Left lung (tissue), 10 donors: ENCODE measurements around the gene HSBP1. TPM values are rescaled to one million over a fixed set of nuclear protein-coding genes. Genes with fewer than 3 reads are reported as not detected.

Experiments used
- ATAC-seq: fragments of 200-7000 bp; cut with Tn5 transposase; one replicate; pipeline ENCODE4 v1.9.1; 2020; ENCODE audit warnings: moderate library complexity
- DNase-seq, 4 donors: peaks; one replicate each; pipeline ENCODE4 v3.0.0-alpha.2; 2013 to 2020
- H3K27ac ChIP-seq, 2 donors: fragments of 200-600 bp; sonication (generic) in 1 of 2; one replicate each; pipeline versions ENCODE4 v1.5.0 to v1.8.0; 2020 to 2021
- H3K27me3 ChIP-seq, 2 donors: fragments of 200-600 bp; sonication (generic) in 1 of 2; one replicate each; pipeline versions ENCODE4 v1.5.0 to v1.8.0; 2020 to 2021
- H3K36me3 ChIP-seq, 2 donors: fragments of 200-600 bp; sonication (generic) in 1 of 2; one replicate each; pipeline versions ENCODE4 v1.5.0 to v1.8.0; 2020 to 2021
- H3K4me1 ChIP-seq, 2 donors: fragments of 200-600 bp; one replicate each; pipeline ENCODE4 v1.8.0; 2021
- H3K4me3 ChIP-seq, 2 donors: fragments of 200-600 bp; sonication (generic) in 1 of 2; one replicate each; pipeline versions ENCODE4 v1.5.0 to v1.8.0; 2020 to 2021; ENCODE audit warnings: mild to moderate bottlenecking in 1 of 2
- H3K9me3 ChIP-seq, 2 donors: fragments of 200-600 bp; sonication (generic) in 1 of 2; one replicate each; pipeline versions ENCODE4 v1.5.0 to v1.8.0; 2020 to 2021
- intact Hi-C, 2 donors: fragments of 100-400 bp; cut with DNase I; formaldehyde crosslinking; loops; one replicate each; pipeline versions ENCODE4 v1.11.2 to v1.14.2; 2022
- polyA plus RNA-seq, 6 donors: library from polyadenylated mRNA; unstranded; fragments of 120-200 nt; gene quantifications; one replicate each; pipeline ENCODE4 v1.2.1, GENCODE V29; 2013; ENCODE audit not compliant: insufficient read length in 6 of 6
- total RNA-seq, 2 donors: library from RNA; stranded (reverse); fragmentation: NEBNext Ultra II Directional; extraction: Animal tissue kit (Norgen Biotek cat#: 25700); gene quantifications; one replicate each; pipeline ENCODE4 v1.2.1, GENCODE V29; 2021
- TF ChIP-seq, protein P1 (sequence below), 2 donors: fragments of 200-600 bp; sonication (generic) in 1 of 2; IDR thresholded peaks; one replicate each; pipeline versions ENCODE4 v1.5.0 to v1.8.0; 2021; ENCODE audit warnings: antibody characterized with exemption in 2 of 2
- donor health status: DM: no; HTN: yes; CAD: no.
- donor health status: DM: no; HTN: no; CAD: no.

HSBP1 gene
- total and polyA plus RNA-seq, 8 donors: 118 to 184 (median 168) TPM

GRCh38 chr16:83863682-83864081 lies 55.9 kb downstream of the HSBP1 start:
- H3K9me3 ChIP-seq: no peaks in the 10 kb centered on the region
- no peak overlapping the region for H3K4me3 ChIP-seq
- no peaks in the 10 kb centered on the region for H3K36me3 ChIP-seq
- no peak overlapping the region for H3K27ac ChIP-seq
- DNase-seq (no peak), ATAC-seq (no peak)
- no peaks in the 10 kb centered on the region for H3K4me1 ChIP-seq
- H3K27me3 ChIP-seq: no peaks in the 10 kb centered on the region
- TF ChIP-seq, protein P1, sequence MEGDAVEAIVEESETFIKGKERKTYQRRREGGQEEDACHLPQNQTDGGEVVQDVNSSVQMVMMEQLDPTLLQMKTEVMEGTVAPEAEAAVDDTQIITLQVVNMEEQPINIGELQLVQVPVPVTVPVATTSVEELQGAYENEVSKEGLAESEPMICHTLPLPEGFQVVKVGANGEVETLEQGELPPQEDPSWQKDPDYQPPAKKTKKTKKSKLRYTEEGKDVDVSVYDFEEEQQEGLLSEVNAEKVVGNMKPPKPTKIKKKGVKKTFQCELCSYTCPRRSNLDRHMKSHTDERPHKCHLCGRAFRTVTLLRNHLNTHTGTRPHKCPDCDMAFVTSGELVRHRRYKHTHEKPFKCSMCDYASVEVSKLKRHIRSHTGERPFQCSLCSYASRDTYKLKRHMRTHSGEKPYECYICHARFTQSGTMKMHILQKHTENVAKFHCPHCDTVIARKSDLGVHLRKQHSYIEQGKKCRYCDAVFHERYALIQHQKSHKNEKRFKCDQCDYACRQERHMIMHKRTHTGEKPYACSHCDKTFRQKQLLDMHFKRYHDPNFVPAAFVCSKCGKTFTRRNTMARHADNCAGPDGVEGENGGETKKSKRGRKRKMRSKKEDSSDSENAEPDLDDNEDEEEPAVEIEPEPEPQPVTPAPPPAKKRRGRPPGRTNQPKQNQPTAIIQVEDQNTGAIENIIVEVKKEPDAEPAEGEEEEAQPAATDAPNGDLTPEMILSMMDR (IDR thresholded peaks at IDR 0.05): no peak
- intact Hi-C loops: no loop called here

Other genes with a start within 250 kb of the HSBP1 start
- gene MLYCD, start 91.1 kb downstream of the HSBP1 start, total RNA-seq: 1 to 10 TPM; 6.4 to 6.6 TPM
- gene MLYCD, start 91.1 kb downstream of the HSBP1 start, polyA plus RNA-seq: 1 to 10 TPM; 3.4 to 4.7 (median 3.9) TPM
- gene OSGIN1, start 145.3 kb downstream of the HSBP1 start, total RNA-seq: 10 to 100 TPM in 1 of 2 donors, 1 to 10 TPM in 1; 9.4 to 18.0 TPM
- 1 to 10 TPM in 1 of 6 donors, under 1 TPM in 5; 0.47 to 1.2 (median 0.57) TPM for gene OSGIN1, start 145.3 kb downstream of the HSBP1 start, polyA plus RNA-seq
- gene NECAB2, start 160.3 kb downstream of the HSBP1 start, total RNA-seq: under 1 TPM; 0.17 to 0.39 TPM
- under 1 TPM; 0.20 to 0.79 (median 0.45) TPM for gene NECAB2, start 160.3 kb downstream of the HSBP1 start, polyA plus RNA-seq
- gene SLC38A8, start 234.8 kb downstream of the HSBP1 start, total RNA-seq: under 1 TPM in 1 of 2 donors, not detected in 1; 0.65 TPM
- not detected for gene SLC38A8, start 234.8 kb downstream of the HSBP1 start, polyA plus RNA-seq